ENCODE measurements around the gene PLSCR1.
"Not testable (repeated sequence)": the region's sequence is repeated elsewhere in the genome, so short reads cannot be mapped to it uniquely, and the experiment has no call there.

The PLSCR1 gene

GRCh38 chr3:146550070-146550615 is 5.7 kb upstream of the PLSCR1 start:
- no peak for DNase-seq (ENCODE audit: low read depth)

- DNase-seq (ENCODE audit: low read depth), result no peak
These were observed 2.9 kb upstream of the PLSCR1 start for GRCh38 chr3:146547235-146547835.

- DNase-seq (ENCODE audit: low read depth), result no peak
These were observed 2.1 kb upstream of the PLSCR1 start for GRCh38 chr3:146546366-146546965.

GRCh38 chr3:146544929-146545528 is 622 bp upstream of the PLSCR1 start:
- no peak for DNase-seq (ENCODE audit: low read depth)

GRCh38 chr3:146543461-146544001 is 876 bp downstream of the PLSCR1 start:
- no peak for DNase-seq (ENCODE audit: low read depth)

- no peak for DNase-seq (ENCODE audit: low read depth)
These were observed 1.4 kb downstream of the PLSCR1 start for GRCh38 chr3:146542978-146543377.

GRCh38 chr3:146542179-146542578 is 2.2 kb downstream of the PLSCR1 start:
- DNase-seq (ENCODE audit: low read depth), result no peak

GRCh38 chr3:146540978-146541377 is 3.4 kb downstream of the PLSCR1 start:
- DNase-seq (ENCODE audit: low read depth), result no peak

GRCh38 chr3:146540236-146540635 is 4.2 kb downstream of the PLSCR1 start:
- no peak for DNase-seq (ENCODE audit: low read depth)

GRCh38 chr3:146539315-146539714 is 5.1 kb downstream of the PLSCR1 start:
- no peak for DNase-seq (ENCODE audit: low read depth)

- DNase-seq (ENCODE audit: low read depth), result no peak
These were observed 6.8 kb downstream of the PLSCR1 start for GRCh38 chr3:146537603-146538002.

- no peak for DNase-seq (ENCODE audit: low read depth)
These were observed 7.7 kb downstream of the PLSCR1 start for GRCh38 chr3:146536681-146537080.

GRCh38 chr3:146532406-146532805 is 12.0 kb downstream of the PLSCR1 start:
- DNase-seq (ENCODE audit: low read depth), result no peak

- DNase-seq (ENCODE audit: low read depth), result no peak
These were observed 13.8 kb downstream of the PLSCR1 start for GRCh38 chr3:146530609-146531008.

GRCh38 chr3:146529021-146529420 is 15.4 kb downstream of the PLSCR1 start:
- no peak for DNase-seq (ENCODE audit: low read depth)

- DNase-seq (ENCODE audit: low read depth), result no peak
These were observed 19.4 kb downstream of the PLSCR1 start for GRCh38 chr3:146524961-146525360.

- DNase-seq (ENCODE audit: low read depth), result no peak
These were observed 20.9 kb downstream of the PLSCR1 start for GRCh38 chr3:146523531-146523930.

GRCh38 chr3:146522174-146523158 is 21.9 kb downstream of the PLSCR1 start:
- DNase-seq (ENCODE audit: low read depth), result not testable (repeated sequence)

- no peak for DNase-seq (ENCODE audit: low read depth)
These were observed 23.0 kb downstream of the PLSCR1 start for GRCh38 chr3:146521394-146521793.

- no peak for DNase-seq (ENCODE audit: low read depth)
These were observed 24.6 kb downstream of the PLSCR1 start for GRCh38 chr3:146519810-146520209.

GRCh38 chr3:146517684-146518435 is 26.5 kb downstream of the PLSCR1 start:
- DNase-seq (ENCODE audit: low read depth), result no peak
